GM19025 (cell line): Measurements from ENCODE around the gene PAX8.

Experiments
- ATAC-seq: cut with Tn5 transposase; IDR thresholded peaks from one replicate; pipeline ENCODE4 v1.9.1; 2021; ENCODE audit warnings: mild to moderate bottlenecking, low read depth, moderate library complexity; ENCODE audit not compliant: unreplicated experiment

PAX8 gene

GRCh38 chr2:113211226-113212105 is 67.3 kb downstream of the PAX8 start:
- ATAC-seq = no peak

- no peak for ATAC-seq
These were observed 69.0 kb downstream of the PAX8 start for GRCh38 chr2:113209646-113210171.

- no peak for ATAC-seq
These were observed 69.6 kb downstream of the PAX8 start for GRCh38 chr2:113209011-113209645.

DNA sequence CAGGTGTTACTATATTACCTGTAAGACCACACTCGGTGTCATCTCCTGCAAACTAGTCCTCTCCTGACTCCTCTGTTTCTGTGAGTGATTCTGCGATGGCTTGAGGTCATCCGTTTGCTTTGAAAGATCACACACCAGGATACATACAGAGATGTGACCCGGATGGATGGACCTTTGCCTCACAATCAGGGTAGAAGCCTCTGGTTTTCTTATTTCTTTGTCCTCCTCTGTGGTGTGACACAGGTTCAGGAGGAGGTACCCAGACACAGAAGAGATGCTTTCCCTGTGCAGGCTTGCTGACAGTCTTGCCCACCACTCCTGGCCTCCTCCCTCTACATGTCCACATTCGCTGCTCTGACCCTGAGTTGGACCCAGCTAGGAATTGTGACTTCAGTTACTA is 70.3 kb downstream of the PAX8 start:
- no peak for ATAC-seq

DNA sequence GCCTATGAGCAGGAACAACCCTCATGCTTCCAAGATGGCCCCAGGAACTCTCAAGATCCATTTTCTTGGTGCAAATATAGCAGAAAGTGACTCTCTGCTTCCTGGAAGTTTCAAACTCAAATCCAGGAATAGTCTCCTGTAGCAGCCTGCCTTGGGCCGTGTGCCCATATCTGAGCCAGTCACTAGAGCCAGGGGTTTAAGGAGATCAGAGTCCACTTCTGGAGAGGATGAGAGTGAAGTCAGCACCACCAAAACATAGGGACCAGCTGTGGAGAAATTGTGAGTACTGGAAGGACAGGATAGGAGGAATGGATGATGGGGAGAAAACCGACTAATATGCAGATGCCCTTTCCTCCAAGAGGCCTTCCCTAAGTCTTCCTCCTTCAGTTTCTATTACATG is 71.7 kb downstream of the PAX8 start:
- no peak for ATAC-seq

DNA sequence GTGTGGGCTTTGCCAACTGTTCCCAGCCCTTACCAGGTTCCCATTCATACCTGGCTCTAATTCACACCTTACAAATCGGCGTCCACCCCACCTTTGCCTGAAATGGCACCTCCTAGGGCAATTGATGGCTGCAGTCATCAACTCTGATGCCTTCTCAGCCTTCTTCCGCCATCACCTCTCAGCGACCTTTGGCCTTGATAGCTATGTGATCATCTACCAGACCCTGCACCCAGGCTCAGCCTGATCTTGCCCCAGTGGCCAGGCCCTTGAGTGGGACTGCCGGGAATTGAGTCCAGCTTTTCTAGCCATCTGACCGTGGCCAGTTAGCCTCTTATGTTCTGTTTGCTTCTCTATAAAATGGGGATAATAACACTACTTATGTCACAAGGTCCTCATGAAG is 72.5 kb downstream of the PAX8 start:
- no peak for ATAC-seq

DNA sequence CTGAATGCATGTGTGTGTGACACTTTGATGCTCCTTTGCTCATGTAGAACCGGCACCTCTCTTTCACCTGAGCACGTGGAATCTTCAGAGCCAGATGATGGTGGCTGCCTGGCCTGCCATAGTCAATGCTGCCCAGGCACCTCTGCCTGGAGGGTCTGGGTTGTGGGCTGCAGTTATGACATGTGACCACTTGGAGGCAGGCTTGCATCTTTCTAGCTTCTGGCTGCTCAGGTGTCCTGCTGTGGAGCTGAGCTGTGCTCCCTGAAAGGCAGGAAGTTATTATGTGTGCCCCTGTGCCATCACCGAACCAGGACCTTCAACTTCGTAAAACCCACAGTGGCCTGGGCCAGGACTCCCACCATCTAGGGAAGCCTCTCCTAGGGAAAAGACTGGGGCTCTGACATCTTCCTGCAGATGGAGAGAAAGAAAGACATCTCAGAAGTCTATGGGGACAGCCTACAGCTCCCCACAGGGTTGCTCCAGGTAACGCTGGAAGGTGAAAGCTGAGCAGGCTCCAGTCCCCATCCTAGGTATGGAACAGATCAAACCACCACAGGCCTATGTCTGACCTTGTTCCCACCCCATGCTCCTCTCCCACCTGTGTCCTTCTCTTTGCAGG is 74.7 kb downstream of the PAX8 start:
- ATAC-seq = peak; percentile 62

DNA sequence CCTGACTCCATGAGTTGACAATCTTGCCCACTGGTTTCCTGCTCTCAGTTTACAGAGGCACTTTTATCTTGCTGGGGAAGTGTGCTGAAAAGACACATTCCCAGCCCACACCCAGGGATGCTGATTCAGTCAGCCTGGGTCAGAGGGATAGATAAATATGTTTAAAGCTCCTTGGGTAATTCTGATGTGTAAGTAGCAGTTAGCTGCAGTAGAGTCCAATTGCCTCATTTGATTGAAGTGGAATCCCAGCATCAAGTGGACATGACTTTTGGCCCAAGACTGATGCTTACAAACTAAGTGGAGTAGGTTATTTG is 75.5 kb downstream of the PAX8 start:
- ATAC-seq = no peak

DNA sequence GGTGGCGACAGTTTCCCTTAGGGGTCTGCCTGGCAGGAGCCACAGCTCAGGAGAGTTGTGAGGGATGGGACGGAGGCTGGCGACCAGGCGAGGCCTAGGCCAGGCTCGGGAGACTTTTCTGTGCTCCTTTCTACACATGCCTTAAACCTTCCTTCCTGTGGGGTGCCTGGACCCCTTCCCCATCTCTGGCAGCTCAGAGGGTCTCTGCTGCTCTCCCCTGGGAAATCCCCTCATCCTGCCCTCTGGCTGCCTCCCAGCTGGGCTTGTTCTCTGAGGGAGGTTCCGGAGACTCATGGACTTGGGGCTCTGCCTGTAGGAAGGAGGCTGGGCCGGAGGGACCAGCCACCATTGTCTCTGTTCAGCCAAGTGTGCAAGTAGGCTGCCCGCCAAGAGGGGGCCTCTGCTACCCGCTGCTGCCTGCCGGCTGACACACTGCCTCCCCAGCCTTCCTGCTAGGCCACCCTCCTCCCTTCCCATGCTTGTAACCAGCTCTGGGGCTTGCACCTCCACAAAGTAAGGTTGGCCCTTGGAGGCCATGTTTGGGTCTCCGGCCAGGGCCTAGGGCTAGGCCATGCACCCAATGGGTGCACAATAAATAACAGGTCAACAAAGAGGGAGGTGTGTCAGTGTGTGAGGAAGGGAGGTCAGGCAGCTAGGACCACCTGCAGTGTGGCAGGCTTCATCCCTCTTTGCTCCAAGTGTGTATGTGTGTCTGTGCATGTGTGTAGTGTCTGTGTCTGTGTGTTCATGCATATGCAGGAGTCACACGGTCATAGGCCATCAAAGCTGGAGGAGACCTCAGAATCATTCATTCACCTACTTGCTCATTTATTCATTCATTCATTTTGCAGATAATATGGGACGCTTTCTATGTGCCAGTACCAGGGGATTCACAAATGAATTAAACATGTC is 76.2 kb downstream of the PAX8 start:
- ATAC-seq = no peak

GRCh38 chr2:113201496-113202304 is 77.0 kb downstream of the PAX8 start:
- ATAC-seq = no peak

DNA sequence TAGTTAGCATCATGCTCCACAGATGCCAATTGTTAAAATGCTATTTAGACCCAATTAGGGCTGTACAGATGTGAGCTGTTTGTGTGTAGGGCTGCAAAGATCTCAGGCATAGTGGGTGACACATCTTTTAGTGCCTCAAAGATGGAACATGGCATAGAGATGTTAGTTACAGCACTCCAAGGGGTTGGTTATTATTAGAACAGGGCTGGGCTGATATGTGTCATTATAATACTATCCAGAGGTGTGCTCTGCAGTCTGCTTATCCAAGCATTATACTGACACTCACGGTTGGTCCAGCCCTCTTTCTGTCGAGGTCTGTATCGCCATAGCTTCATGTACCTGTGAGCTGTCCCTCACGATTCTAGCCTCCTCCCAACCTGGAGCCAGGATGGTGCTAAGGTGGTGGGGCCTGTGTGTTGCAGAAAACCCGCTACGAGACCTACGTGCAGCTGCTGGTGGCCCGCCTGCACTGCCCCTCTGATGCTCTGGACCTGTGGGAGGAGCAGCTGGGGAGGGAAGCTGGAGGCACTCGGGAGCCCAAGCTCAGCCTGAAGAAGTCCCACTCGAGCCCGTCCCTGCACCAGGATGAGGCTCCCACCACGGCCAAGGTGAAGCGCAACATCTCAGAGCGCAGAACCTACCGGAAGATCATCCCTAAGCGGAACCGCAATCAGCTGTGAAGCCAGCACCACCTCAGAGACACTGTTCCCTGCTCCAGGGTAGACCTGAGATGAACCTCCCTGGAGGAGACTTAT is 77.8 kb downstream of the PAX8 start:
- no peak for ATAC-seq

DNA sequence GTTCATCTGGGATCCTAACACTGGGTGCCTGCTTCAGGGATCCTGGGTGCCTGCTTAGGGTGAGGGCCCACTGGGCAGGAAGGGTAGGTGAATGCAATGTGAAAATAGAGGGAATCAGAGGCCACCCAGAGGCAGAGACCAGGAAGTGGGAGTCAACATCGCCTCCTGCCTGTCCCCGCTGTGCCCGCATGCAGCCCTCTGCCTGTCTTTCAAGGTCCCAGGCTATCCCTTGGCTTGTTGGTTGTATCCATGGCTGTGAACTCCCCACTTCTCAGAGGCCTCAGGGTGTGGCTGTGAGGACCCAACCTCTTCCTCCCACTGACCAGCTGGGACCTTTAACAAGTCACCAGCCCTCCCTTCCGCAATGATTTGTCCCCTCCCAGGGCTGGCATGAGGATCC is 78.5 kb downstream of the PAX8 start:
- ATAC-seq = no peak

GRCh38 chr2:113198790-113199612 is 79.7 kb downstream of the PAX8 start:
- ATAC-seq = peak; percentile 65

- ATAC-seq = no peak
These were observed 80.5 kb downstream of the PAX8 start for GRCh38 chr2:113198048-113198789.

- ATAC-seq = no peak
These were observed 81.2 kb downstream of the PAX8 start for GRCh38 chr2:113197347-113198047.

- ATAC-seq = no peak
These were observed 81.9 kb downstream of the PAX8 start for GRCh38 chr2:113196839-113197238.
